Neural cell (in vitro differentiated cells): ENCODE results near the gene EEF1A2.

Experiments
- CTCF ChIP-seq: fragments of 450-650 bp; IDR thresholded peaks from 2 replicates; pipeline ENCODE4 v1.5.1; 2014; ENCODE audit warnings: antibody characterized with exemption, mild to moderate bottlenecking, moderate library complexity; ENCODE audit not compliant: poor library complexity, severe bottlenecking
- EP300 ChIP-seq: fragments of 450-650 bp; conservative IDR thresholded peaks from 2 replicates; pipeline ENCODE4 v1.6.1; 2014; ENCODE audit warnings: antibody characterized with exemption, mild to moderate bottlenecking, moderate library complexity; ENCODE audit not compliant: poor library complexity, severe bottlenecking
- EZH2 ChIP-seq: fragments of 200-600, 300-800 bp; shearing (Covaris generic), sonication (generic); IDR thresholded peaks from 2 replicates; pipeline ENCODE4 v1.6.1; 2014; ENCODE audit warnings: antibody characterized with exemption, low read length, borderline replicate concordance, mild to moderate bottlenecking; ENCODE audit not compliant: insufficient read depth, poor library complexity, severe bottlenecking
- MXI1 ChIP-seq: fragments of 450-650 bp; conservative IDR thresholded peaks from 2 replicates; pipeline ENCODE4 v1.6.1; 2014; ENCODE audit warnings: antibody characterized with exemption, mild to moderate bottlenecking; ENCODE audit not compliant: poor library complexity, severe bottlenecking
- POLR2AphosphoS5 ChIP-seq: IDR thresholded peaks from 2 replicates; pipeline ENCODE4 v1.6.1; 2012
- RAD21 ChIP-seq: fragments of 450-650 bp; conservative IDR thresholded peaks from 2 replicates; pipeline ENCODE4 v1.6.1; 2014; ENCODE audit warnings: antibody characterized with exemption, mild to moderate bottlenecking, moderate library complexity
- TAF1 ChIP-seq: IDR thresholded peaks from 2 replicates; pipeline ENCODE4 v1.6.1; 2012; ENCODE audit warnings: low read depth

DNA sequence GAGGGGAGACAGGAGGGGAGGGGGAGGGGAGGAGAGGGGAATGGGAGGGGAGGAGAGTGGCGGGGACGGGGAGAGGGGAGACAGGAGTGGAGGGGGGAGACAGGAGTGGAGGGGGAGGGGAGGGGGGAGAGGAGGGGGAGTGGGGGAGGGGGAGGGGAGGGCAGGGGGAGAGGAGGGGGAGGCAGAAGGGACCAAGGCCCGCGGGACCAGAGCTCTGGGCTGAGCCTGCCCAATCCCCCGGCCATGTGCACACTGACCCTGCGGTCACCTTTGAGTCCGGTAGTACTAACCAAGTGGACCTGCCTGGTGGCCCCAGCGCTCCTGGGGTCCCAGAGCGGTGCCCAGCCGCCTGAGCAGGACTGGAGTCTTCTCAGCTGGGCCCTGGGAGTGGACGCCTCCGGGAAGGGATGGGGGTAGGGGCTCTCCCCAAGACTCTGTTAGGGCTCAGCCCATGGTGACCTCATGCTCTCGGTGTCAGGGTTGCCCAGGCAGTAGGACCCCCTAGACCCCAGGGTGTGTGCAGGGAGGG, 26.0 kb downstream of the EEF1A2 start:
- TF ChIP-seq CTCF: no peak
- no peak for TF ChIP-seq EP300
- TF ChIP-seq RAD21: no peak
- TF ChIP-seq MXI1: no peak
- no peak for TF ChIP-seq EZH2
- no peak for TF ChIP-seq TAF1
- no peak for TF ChIP-seq POLR2AphosphoS5
